Caki2 (cell line): Measurements from ENCODE around the gene ZNF28. TPM values are rescaled to one million over a fixed set of nuclear protein-coding genes. Genes with fewer than 3 reads are reported as not detected.
"Not testable (repeated sequence)": the region's sequence is repeated elsewhere in the genome, so short reads cannot be mapped to it uniquely, and the experiment has no call there.

Experiments used
- DNase-seq: peaks from one replicate; pipeline ENCODE4 v3.0.0-alpha.2; 2015; ENCODE audit warnings: low read depth
- in situ Hi-C: cut with HindIII; loops from 2 replicates; pipeline ENCODE4 v1.10.0; 2016; ENCODE audit warnings: low sequenced_read_pairs, low pct_unique_long_range_greater_than_20kb, mixed read lengths
- total RNA-seq: library from RNA; depleted of rRNA; stranded (reverse); fragments of >200 nt; shearing (Covaris generic); gene quantifications from 2 replicates; pipeline ENCODE4 v1.2.3, GENCODE V29; 2014; ENCODE audit warnings: low replicate concordance; rRNA removed

Gene ZNF28
- 15.8 and 20.7 TPM in 2 replicates for total RNA-seq

DNA sequence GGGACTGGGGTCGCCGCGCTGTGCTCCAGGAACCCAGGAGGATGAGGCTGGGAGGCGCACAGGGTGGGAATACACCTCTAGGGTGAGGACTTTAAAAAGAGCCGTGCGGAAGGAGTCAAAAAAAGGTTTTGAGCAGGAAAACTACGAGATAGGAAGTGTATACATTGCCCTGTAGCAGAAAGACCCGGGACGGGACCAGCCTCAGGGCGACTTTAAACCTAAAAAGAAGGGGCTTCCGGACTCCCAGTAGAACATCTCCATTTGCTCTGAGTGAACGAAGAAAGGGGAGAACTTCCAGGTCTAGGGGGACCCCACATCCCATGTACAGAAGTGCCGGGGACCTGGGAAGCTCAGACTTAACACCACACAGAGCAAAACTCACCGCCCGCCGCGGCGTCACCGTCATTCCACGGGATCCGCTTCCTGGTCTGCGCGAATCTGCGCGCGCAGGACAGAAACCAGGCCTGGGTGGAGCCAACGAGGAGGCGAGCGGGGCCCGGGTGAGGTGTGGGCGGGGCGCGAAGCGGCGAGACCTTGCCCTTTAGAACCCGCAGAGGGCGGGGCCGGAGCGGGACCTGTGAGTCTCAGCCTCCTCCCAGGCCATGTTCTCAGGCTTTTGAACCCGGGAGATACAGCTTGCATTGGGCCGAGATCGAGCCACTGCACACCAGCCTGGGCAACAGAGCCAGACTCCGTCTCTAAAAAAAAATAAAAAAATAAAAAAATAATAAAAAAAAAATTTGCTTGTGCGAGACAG lies at the start of gene ZNF28:
Gene ZNF28 (minus strand): TSS at position 430 of the 757 bp plus-strand sequence. CDS start 3,675 bp downstream, outside the sequence.
- in situ Hi-C loops, result not testable (repeated sequence)
- peak; percentile 61 for DNase-seq

DNA sequence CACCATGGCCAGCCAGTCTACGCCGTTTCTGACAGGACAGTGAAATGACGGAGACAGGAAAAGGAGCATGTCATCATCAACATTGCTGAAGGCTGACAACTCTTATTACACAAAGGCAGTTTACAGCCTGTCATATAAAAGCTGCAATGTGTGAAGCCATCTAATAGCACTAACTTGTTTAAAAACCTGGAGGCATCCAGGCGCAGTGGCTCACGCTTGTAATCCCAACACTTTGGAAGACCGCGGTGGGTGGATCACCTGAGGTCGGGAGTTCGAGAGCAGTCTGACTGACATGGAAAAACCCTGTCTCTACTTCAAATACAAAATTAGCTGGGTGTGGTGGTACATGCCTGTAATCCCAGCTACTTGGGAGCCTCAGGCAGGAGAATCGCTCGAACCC lies 46.6 kb upstream of the ZNF28 start:
- in situ Hi-C loops, DNase-seq: not testable (repeated sequence)

DNA sequence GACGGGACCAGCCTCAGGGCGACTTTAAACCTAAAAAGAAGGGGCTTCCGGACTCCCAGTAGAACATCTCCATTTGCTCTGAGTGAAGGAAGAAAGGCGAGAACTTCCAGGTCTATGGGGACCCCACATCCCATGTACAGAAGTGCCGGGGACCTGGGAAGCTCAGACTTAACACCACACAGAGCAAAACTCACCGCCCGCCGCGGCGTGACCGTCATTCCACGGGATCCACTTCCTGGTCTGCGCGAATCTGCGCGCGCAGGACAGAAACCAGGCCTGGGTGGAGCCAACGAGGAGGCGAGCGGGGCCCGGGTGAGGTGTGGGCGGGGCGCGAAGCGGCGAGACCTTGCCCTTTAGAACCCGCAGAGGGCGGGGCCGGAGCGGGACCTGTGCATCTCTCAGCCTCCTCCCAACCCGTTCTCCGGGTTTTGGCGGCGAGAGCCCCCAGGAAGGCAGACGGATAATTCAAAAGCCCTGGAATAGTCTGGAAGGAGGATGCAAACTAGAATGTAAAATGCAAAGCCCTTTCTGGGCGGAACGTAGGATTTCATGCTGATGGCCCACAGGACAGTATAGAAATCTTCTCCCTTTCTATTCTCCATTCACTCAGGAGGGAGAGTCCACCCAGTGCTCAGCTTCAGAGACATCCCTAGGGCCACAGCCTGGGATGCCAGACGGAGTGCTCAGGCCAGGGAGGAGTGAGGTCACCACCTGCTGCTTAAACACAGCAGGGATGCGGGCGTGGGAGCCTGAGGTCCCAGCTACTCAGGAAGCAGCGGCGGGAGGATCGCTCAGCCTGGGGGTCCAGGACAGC lies 36.2 kb upstream of the ZNF28 start, which contains the start of gene ZNF468:
Gene ZNF468 (minus strand): TSS at position 242 of the 814 bp plus-strand sequence. CDS start 3,347 bp downstream, outside the sequence.
- DNase-seq, result peak; percentile 70
- in situ Hi-C loops, result not testable (repeated sequence)

DNA sequence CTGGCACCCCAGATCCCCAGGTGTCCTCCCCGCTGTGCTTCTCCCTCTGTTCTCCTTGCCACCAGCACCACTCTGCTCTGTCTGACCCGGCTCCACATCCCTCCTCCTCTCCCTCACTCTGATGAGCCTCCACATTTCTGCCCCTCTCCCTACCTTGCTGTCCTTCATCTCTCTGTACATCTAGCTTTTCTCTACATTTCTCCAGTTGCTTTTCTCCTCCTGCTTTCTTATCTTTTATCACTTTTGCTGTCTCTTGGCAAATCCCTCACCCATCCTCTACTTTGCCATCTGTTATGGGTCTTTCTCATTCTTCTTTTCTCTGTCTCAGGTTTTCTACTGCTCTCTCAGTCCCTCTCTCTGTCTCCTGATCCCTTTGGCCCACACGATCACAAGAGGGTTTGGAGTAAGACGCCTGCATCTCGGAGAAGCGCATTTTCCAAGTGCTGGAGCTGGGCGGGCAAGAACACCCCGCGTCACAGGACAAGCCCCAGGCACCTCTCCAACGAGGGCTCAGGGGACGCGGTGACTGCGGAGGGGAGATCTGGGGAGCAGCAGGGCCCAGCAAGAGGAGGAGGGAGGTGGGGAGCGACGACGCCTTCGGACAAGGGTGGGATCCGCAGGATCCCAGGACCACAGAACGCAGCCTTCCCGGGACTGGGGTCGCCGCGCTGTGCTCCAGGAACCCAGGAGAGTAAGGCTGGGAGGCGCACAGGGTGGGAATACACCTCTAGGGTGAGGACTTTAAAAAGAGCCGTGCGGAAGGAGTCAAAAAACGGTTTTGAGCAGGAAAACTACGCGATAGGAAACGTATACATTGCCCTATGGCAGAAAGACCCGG lies 35.3 kb upstream of the ZNF28 start:
- DNase-seq, in situ Hi-C loops: not testable (repeated sequence)

DNA sequence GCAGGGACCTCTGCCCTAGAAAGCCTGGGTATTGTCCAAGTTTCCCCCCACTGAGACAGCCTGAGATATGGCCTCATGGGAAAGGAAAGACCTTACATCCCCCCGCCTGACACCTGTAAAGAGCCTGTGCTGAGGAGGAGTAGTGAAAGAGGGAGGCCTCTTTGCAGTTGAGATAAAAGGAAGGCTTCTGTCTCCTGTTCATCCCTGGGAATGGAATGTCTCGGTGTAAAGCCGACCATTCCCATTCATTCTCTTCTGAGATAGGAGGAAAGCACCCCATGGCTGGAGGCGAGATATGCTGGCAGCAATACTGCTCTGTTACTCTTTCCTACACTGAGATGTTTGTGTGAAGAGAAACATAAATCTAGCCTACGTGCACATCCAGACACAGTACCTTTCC lies 25.9 kb upstream of the ZNF28 start:
- in situ Hi-C loops, DNase-seq: not testable (repeated sequence)

DNA sequence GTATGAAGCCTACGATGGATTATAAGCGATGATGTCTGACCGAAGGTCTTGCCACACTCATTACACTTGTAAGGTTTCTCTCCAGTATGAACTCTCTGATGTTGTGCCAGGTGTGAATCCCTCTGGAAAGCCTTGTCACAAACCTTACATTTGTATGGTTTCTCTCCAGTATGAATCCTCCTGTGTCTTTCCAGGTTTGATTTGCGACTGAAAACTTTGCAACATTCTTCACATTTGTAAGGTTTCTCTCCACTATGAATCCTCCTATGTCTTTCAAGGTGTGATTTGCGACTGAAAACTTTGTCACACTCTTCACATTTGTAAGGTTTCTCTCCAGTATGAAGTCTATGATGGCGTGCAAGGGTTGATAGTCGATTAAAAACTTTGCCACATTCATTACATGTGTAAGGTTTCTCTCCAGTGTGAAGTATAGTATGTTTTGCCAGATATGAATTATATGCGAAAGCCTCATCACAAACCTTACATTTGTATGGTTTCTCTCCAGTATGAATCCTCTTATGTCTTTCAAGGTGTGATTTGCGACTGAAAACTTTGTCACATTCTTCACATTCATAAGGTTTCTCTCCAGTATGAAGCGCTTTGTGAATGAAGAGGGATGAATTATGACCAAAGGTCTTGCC lies 19.5 kb upstream of the ZNF28 start:
- in situ Hi-C loops, result not testable (repeated sequence)

DNA sequence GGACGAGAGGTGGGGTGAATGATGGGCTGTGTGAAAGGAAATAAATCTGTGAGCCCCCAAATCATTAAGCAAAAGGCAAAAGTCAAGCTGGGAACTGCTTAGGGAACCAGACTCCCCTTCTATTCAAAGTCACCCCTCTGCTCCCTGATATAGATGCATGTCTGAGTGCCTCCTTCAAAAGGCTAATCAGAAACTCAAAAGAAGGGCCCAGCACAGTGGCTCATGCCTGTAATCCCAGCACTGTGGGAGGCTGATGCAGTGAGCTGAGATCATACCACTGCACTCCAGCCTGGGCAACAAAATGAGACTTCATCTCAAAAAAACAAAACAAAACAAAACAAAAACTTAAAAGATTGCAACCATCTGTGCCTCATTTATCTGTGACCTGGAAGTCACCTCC lies 12.9 kb upstream of the ZNF28 start:
- in situ Hi-C loops, DNase-seq: not testable (repeated sequence)

More for the DNA sequence above, 19.5 kb upstream of the ZNF28 start:
- not testable (repeated sequence) for DNase-seq

DNA sequence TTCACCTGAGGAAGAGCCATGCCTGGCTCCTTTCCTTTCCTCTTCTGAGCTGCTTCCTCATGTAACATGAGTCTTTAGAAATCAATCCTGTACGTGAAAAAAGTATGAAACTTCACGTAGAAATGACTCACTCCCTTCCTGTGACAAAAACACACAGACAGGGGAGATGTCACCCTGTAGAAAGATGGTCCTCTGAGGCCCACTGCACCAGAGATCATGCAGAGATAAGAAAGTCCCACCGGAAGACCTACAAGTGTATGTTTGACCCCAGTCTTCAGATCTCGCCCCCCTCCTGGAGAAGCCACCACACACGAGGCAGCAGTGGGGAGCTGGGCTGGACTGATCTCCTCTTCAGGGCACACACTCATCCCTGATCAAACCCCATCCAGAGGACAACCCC lies 12.1 kb upstream of the ZNF28 start:
- DNase-seq, in situ Hi-C loops: not testable (repeated sequence)

DNA sequence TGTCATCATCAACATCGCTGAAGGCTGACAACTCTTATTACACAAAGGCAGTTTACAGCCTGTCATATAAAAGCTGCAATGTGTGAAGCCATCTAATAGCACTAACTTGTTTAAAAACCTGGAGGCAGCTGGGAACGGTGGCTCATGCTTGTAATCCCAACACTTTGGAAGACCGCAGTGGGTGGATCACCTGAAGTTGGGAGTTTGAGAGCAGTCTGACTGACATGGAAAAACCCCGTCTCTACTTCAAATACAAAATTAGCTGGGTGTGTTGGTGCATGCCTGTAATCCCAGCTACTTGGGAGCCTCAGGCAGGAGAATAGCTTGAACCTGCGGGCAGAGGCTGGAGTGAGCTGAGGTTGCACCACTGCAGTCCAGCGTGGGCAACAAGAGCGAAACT lies 8.4 kb upstream of the ZNF28 start:
- in situ Hi-C loops, DNase-seq: not testable (repeated sequence)

DNA sequence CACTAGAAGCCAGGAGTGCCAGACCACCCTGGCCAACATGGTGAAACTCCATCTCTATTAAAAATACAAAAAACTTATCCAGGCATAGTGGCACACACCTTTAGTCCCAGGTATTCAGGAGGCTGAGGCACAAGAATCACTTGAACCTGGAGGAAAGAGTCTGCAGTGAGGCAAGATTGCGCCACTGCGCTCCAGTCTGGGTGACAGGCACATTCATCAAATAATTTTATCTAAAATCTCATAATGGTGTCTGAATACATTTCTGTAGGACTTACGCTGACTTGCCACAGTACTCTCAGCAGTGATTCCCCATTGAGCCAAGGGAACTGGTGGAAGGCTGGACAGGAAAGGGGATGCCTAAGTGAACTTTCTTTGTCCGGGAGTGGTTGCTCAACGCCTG lies 4.3 kb upstream of the ZNF28 start:
- in situ Hi-C loops, result no loop called here
- no peak for DNase-seq

DNA sequence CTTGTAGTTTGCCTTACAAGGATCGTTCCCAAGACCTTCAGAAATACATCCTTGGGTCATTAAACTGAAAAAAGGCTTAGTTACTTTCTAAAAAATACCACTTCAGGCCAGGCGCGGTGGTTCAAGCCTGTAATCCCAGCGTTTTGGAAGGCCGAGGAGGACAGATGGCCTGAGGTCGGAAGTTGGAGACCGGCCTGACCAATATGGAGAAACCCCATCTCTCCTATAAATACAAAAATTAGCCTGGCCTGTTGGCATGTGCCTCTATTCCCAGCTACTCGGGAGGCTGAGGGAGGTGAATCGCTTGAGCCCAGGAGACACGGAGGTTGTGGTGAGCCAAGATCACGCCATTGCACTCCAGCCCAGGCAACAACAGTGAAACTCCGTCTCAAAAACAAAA lies 2.2 kb upstream of the ZNF28 start:
- in situ Hi-C loops, result no loop called here

DNA sequence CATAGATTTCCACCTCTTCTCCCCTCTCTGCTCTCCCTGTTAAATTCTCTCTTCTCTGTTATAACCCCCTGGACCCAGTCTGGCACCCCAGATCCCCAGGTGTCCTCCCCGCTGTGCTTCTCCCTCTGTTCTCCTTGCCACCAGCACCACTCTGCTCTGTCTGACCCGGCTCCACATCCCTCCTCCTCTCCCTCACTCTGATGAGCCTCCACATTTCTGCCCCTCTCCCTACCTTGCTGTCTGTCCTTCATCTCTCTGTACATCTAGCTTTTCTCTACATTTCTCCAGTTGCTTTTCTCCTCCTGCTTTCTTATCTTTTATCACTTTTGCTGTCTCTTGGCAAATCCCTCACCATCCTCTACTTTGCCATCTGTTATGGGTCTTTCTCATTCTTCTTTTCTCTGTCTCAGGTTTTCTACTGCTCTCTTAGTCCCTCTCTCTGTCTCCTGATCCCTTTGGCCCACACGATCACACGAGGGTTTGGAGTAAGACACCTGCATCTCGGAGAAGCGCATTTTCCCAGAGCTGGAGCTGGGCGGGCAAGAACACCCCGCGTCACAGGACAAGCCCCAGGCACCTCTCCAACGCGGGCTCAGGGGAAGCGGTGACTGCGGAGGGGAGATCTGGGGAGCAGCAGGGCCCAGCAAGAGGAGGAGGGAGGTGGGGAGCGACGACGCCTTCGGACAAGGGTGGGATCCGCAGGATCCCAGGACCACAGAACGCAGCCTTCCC lies 795 bp downstream of the ZNF28 start:
- peak; percentile 17 for DNase-seq
- in situ Hi-C loops, result not testable (repeated sequence)

More for the DNA sequence above, 2.2 kb upstream of the ZNF28 start:
- no peak for DNase-seq

DNA sequence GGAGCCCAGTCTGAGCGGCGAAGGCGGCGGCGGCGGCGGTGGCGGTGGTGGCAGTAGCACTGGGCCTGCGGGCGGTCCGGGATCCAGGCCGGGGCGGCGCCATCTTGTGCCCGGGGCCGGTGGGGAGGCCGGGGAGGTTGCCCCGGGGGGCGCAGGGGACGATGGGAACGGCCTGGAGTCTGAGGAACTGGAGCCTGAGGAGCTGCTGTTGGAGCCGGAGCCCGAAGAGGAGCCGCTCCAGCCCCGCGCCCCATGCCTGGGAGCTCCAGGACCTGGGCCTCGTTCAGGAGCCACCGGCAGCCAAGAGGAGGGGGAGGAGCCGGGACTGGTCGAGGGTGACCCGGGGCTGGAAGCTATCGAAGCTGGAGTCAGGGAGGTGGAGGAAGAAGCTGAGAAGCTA lies 11.6 kb downstream of the ZNF28 start:
- DNase-seq, result no peak
- in situ Hi-C loops, result no loop called here

DNA sequence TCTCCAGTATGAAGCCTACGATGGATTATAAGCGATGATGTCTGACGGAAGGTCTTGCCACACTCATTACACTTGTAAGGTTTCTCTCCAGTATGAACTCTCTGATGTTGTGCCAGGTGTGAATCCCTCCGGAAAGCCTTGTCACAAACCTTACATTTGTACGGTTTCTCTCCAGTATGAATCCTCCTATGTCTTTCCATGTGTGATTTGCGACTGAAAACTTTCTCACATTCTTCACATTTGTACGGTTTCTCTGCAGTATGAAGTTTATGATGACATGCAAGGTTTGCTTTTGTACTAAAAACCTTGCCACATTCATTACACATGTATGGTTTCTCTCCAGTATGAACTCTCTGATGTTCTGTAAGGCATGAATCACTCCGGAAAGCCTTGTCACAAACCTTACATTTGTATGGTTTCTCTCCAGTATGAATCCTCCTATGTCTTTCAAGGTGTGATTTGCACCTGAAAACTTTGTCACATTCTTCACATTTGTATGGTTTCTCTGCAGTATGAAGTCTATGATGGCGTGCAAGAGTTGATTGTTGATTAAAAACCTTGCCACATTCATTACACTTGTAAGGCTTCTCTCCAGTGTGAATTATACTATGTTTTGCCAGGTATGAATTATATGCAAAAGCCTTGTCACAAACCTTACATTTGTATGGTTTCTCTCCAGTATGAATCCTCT lies 21.3 kb downstream of the ZNF28 start:
- peak; percentile 13 for DNase-seq
- in situ Hi-C loops, result not testable (repeated sequence)

DNA sequence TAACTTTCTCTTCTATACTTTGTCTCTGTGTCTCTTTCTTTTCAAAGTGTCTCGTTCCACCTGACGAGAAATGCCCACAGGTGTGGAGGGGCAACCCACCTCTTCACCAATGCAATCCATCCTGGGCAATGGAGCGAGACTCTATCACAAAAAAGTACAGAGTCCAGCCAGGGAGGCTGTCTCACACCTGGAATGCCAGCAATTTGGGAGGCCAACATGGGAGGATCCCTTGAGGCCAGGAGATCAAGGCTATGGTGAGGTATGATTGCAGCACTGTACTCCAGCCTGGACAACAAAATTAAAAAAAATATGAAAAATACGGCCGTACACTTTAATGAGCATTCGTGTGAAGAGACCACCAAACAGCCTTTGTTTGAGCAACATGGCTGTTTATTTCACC lies 32.0 kb downstream of the ZNF28 start:
- in situ Hi-C loops, result no loop called here
- no peak for DNase-seq

DNA sequence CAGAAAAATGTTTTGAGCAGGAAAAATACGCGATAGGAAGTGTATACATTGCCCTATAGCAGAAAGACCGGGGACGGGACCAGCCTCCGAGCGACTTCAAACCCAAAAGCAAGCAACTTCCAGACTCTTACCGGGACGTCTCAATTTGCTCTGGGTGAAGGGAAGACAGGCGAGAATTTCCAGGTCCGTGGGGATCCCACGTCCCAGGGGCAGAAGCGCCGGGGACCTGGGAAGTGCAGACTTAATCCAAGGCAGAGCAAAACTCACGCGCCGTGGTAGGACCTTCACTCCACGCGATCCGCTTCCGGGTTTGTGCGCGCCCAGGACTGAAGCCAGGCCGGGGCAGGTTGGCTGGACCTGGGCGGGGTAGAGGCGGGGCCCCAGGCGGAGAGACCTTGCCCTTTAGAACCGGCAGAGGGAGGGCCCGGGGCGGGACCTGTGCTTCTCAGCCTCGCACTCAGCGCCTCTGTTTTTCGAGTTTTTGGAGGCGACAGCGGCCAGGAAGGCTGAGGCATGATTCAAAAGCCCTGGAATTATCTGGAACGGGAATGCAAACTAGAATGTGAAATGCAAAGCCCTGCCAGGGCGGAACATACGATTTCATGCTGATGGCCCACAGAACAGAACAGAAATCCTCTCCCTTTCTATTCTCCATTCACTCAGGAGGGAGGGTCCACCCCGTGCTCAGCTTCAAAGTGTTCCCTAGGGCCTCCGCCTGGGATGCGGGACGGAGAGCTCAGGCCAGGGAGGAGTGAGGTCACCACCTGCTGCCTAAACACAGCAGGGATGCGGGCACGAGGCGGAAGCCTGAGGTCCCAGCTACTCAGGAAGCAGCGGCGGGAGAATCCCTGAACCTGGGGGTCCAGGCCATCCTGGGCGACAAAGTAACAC lies 34.7 kb downstream of the ZNF28 start, which contains the start of gene ZNF600:
Gene ZNF600 (minus strand): TSS at position 328 of the 891 bp plus-strand sequence. CDS start 7,903 bp downstream, outside the sequence.
- peak; percentile 69 for DNase-seq
- in situ Hi-C loops, result not testable (repeated sequence)
